ENCODE results near the gene EXOSC5. TPM values are rescaled to one million over a fixed set of nuclear protein-coding genes. Genes with fewer than 3 reads are reported as not detected.

The EXOSC5 gene
- total RNA-seq, 2 donors from 2014 or later = 4.3 to 22.8 TPM

DNA sequence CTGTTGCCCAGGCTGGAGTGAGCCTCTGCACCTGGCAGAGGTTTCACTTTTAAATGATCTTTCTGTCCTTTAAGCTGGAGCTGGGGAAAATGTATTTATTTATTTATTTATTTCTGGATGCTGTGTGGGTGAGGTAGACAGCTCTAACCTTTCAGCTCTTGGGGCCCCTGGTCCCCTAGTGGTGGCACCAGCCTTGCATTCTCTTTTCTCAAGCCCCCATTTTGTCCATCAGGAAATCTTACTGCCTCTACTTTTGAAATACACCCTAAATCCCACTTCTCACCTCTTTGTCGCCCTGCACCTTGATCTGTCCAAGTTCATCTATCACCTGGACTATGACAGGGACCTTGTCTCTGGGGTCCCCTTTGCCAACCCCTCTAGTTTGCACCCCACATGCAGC lies 31.1 kb downstream of the EXOSC5 start:
- 100% methylated on average over 1 of the region's 1 CpG for WGBS, 2 donors

DNA sequence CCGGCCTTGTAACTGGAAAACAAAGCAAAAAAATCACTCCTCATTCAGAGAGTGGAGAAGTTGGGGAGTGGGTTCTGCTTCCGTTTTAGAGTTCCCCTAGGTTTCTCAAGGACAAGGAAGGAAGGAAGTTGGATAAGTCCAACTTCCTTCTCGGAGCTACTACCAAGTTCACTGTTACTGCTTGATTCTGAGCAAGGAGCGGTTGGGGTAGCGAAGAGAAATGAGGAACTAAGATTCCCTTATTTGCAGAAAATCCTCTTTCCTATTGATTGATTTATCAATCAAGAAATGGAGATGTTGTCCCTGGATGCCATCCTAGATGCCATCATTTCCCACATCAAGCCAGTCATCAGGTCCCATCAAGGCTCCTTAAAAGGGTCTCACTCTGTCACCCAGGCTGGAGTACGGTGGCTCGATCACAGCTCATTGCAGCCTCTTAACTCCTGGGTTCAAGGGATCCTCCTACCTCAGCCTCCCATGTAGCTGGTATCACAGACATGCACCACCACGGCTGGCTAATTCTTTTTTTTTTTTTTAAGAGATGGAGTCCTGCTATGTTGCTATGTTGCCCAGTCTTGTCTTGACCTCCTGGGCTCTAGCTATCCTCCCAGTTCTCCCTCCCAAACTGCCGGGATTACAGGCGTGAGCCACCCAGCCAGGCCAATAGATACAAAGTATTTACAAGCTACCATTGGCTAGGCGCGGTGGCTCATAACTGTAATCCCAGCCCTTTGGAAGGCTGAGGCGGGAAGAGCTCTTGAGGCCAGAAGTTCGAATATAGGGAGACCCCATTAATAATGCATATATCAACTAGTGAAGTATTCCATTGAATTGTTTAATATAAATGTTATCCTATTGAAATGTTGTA lies 32.4 kb downstream of the EXOSC5 start:
- no peaks in the 10 kb centered on the region for H3K27me3 ChIP-seq
- ATAC-seq = no peak
- peak overlapping the region; percentile 88 to 95 (median 95) for H3K27ac ChIP-seq
- H3K9me3 ChIP-seq = no peaks in the 10 kb centered on the region
- H3K4me1 ChIP-seq = peaks cover 47% of the 10 kb centered on the region
- peak in 1 of 4 donors; percentile 16 for DNase-seq
- H3K36me3 ChIP-seq (replicated peaks in 1 of 2; ENCODE audit: insufficient read depth in 1 of 2, low read depth in 2 of 2) = no peaks in the 10 kb centered on the region
- TF ChIP-seq, protein P1, sequence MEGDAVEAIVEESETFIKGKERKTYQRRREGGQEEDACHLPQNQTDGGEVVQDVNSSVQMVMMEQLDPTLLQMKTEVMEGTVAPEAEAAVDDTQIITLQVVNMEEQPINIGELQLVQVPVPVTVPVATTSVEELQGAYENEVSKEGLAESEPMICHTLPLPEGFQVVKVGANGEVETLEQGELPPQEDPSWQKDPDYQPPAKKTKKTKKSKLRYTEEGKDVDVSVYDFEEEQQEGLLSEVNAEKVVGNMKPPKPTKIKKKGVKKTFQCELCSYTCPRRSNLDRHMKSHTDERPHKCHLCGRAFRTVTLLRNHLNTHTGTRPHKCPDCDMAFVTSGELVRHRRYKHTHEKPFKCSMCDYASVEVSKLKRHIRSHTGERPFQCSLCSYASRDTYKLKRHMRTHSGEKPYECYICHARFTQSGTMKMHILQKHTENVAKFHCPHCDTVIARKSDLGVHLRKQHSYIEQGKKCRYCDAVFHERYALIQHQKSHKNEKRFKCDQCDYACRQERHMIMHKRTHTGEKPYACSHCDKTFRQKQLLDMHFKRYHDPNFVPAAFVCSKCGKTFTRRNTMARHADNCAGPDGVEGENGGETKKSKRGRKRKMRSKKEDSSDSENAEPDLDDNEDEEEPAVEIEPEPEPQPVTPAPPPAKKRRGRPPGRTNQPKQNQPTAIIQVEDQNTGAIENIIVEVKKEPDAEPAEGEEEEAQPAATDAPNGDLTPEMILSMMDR (IDR thresholded peaks at IDR 0.05) = no peak
- no peak for TF ChIP-seq POLR2A (IDR thresholded peaks at IDR 0.05)
- 70% methylated on average over 11 to 14 of the region's 14 CpGs for WGBS, 2 donors
- H3K4me3 ChIP-seq = peak overlapping the region; percentile 32 to 47
- intact Hi-C loops (cut with DNase I) = no loop called here

More for the DNA sequence above, 31.1 kb downstream of the EXOSC5 start:
- no peak overlapping the region for H3K4me3 ChIP-seq
- no peak for DNase-seq
- no peak for ATAC-seq
- no peaks in the 10 kb centered on the region for H3K9me3 ChIP-seq
- TF ChIP-seq, protein P1 (IDR thresholded peaks at IDR 0.05) = no peak
- TF ChIP-seq POLR2A (IDR thresholded peaks at IDR 0.05) = no peak
- H3K27me3 ChIP-seq = no peaks in the 10 kb centered on the region
- H3K36me3 ChIP-seq (replicated peaks in 1 of 2; ENCODE audit: insufficient read depth in 1 of 2, low read depth in 2 of 2) = no peaks in the 10 kb centered on the region
- no peak overlapping the region for H3K27ac ChIP-seq
- peaks cover 47% of the 10 kb centered on the region for H3K4me1 ChIP-seq
- intact Hi-C loops (cut with DNase I) = no loop called here

DNA sequence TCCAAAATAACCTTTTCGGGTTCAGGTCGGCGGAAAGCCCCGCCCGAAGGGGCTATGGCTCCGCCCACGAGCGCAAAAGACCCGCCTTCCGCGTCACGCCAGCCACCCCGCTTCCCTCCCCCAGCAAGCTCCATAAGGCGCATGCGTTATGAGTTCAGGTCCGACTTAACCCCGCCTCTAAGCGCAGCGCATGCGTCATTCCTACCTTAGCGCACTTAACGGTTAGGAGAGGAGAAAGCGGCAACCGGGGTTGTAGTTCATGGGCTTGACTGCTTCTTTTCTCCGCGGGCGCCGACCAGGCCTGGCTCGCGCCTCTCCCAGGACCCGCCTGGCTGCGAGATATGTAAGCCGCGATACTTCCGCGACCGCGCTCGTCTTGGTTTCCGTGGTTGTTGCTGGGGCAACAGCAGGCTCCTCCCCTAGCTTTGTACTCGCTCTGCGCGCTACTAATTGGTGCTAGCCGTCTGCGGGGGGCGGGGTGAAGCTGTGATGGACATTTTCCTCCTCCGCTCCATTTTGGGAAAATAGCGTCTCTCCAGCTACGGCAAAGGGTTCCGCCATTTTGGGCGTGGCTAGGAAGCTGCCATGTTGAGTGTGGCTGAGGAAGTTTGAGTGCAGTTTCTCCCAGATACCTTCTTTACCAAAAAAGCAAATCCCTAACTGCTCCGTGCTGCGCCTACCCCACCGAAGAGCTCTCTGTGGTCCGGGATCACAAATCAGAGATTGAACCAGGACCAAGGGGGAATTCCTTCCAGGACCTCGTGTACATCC lies 33.2 kb downstream of the EXOSC5 start, which contains the start of gene B9D2:
B9D2 (minus strand) TSS at position 397 of the 771 bp plus-strand sequence. CDS start 630 bp downstream, outside the sequence.
- Histone ChIP-seq H3K9me3 (no peaks in the 10 kb centered on the region), H3K4me1 (peaks cover 47% of the 10 kb centered on the region), H3K4me3 (peak within 1 kb of the TSS; percentile 32 to 47), H3K27ac (peak within 1 kb of the TSS; percentile 88 to 95 (median 95)), H3K27me3 (no peaks in the 10 kb centered on the region), H3K36me3 (replicated peaks in 1 of 2; ENCODE audit: insufficient read depth in 1 of 2, low read depth in 2 of 2) (no peaks in the 10 kb centered on the region)
- 0% methylated on average over 7 to 56 of the region's 56 CpGs for WGBS, 2 donors
- DNase-seq (peak; percentile 99), ATAC-seq (peak; percentile 93)
- intact Hi-C loops (cut with DNase I) = no loop called here
- TF ChIP-seq POLR2A (IDR thresholded peaks at IDR 0.05) = peak in 2 of 3 donors; percentile 82 to 90
- TF ChIP-seq, protein P1 (IDR thresholded peaks at IDR 0.05) = peak in 2 of 7 experiments; percentile 0 to 21

DNA sequence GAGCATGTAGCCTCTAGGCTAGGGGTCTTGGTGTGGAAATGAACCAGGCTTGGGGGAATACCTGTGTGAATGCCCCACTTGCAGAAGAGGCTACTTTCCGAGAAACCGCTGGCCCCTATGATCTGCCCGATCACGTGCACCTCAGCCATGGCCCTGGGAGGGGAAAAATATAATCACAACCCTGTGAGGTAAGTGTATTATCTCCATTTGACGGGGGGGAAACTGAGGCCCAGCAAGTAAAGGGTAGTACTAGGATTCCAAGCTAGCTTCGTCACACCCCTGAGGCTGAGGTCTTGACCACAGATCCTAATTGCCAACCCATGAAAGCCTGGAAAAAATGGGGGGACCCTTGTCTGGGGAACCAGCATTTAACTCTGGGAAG lies 33.8 kb downstream of the EXOSC5 start:
- intact Hi-C loops (cut with DNase I) = no loop called here
- TF ChIP-seq, protein P1 (IDR thresholded peaks at IDR 0.05) = no peak
- no peak for TF ChIP-seq POLR2A (IDR thresholded peaks at IDR 0.05)
- H3K27ac ChIP-seq = peak overlapping the region; percentile 88 to 95 (median 95)
- H3K27me3 ChIP-seq = no peaks in the 10 kb centered on the region
- DNase-seq (no peak), ATAC-seq (no peak)
- no peak overlapping the region for H3K4me3 ChIP-seq
- WGBS, 2 donors = 43% methylated on average over 5 to 6 of the region's 6 CpGs
- no peaks in the 10 kb centered on the region for H3K36me3 ChIP-seq (replicated peaks in 1 of 2; ENCODE audit: insufficient read depth in 1 of 2, low read depth in 2 of 2)
- no peaks in the 10 kb centered on the region for H3K9me3 ChIP-seq
- peaks cover 41% of the 10 kb centered on the region for H3K4me1 ChIP-seq

Measured in body of pancreas (tissue), 4 donors.